GM12878 (cell line): ENCODE results near the gene MALRD1. TPM values are rescaled to one million over a fixed set of nuclear protein-coding genes. Genes with fewer than 3 reads are reported as not detected.

ENCODE experiments used
- ATAC-seq: fragments of 200-7000 bp; cut with Tn5 transposase; 3 replicates; pipeline ENCODE4 v1.9.1; 2020; ENCODE audit warnings: mild to moderate bottlenecking, moderate library complexity
- BruUV-seq: library from RNA; stranded (reverse); fragments of 400-500 nt; replicated peaks from 2 replicates; lab custom pipeline; 2021; lab: Mats Ljungman, UMichigan
- CTCF ChIA-PET: fragments of 300-600 bp; sonication (Branson Sonifier 250); formaldehyde crosslinking; extraction: SDS; loops from one replicate; lab custom pipeline; 2021; ENCODE audit warnings: inconsistent platforms; lab: Yijun Ruan, JAX
- POLR2A ChIA-PET: fragments of 350-600 bp; formaldehyde crosslinking; extraction: SDS; loops from one replicate; lab custom pipeline; 2021; ENCODE audit warnings: inconsistent platforms; lab: Charles Lee
- RAD21 ChIA-PET: fragments of 300-600 bp; sonication (Branson Sonifier 250); formaldehyde crosslinking; loops from one replicate; lab custom pipeline; 2023; ENCODE audit warnings: antibody characterized with exemption; ENCODE audit not compliant: unreplicated experiment; lab: Charles Lee
- SMC1A ChIA-PET: fragments of 300-600 bp; sonication (Branson Sonifier 250); formaldehyde crosslinking; loops from one replicate; lab custom pipeline; 2023; ENCODE audit not compliant: unreplicated experiment, uncharacterized antibody; lab: Charles Lee
- DNase-seq: peaks from one replicate; pipeline ENCODE4 v3.0.0-alpha.2; 2011; ENCODE audit warnings: low read depth, low spot score
- FAIRE-seq: peaks from 3 replicates; lab custom pipeline; 2011; peaks lifted over from hg19 to GRCh38; lab: Jason Lieb, UNC
- H2AFZ ChIP-seq: 2 replicates; pipeline ENCODE4 v1.6.0; 2011; ENCODE audit warnings: low read depth, low read length, control low read depth; ENCODE audit not compliant: control insufficient read depth
- H3K27ac ChIP-seq: 2 replicates; pipeline ENCODE4 v1.5.1; 2011; ENCODE audit warnings: control low read depth; ENCODE audit not compliant: control insufficient read depth, insufficient read depth
- H3K27me3 ChIP-seq, 2 experiments: replicated peaks in 1 of 2; 2 replicates each; pipeline versions ENCODE4 v1.6.0 to v1.6.1; 2011; ENCODE audit warnings: low read length in 1 of 2; ENCODE audit not compliant: control insufficient read depth in 2 of 2, insufficient read depth in 2 of 2
- H3K36me3 ChIP-seq, 2 experiments: 2 replicates each; pipeline ENCODE4 v1.5.1; 2011; ENCODE audit warnings: low read length in 1 of 2; ENCODE audit not compliant: control insufficient read depth in 2 of 2, insufficient read depth in 2 of 2
- H3K4me1 ChIP-seq: 2 replicates; pipeline ENCODE4 v1.6.1; 2011; ENCODE audit warnings: mild to moderate bottlenecking, low read length, moderate library complexity, mixed read lengths; ENCODE audit not compliant: control insufficient read depth, insufficient read depth
- H3K4me2 ChIP-seq: 2 replicates; pipeline ENCODE4 v1.6.0; 2011; ENCODE audit warnings: control low read depth; ENCODE audit not compliant: control insufficient read depth, insufficient read depth
- H3K4me3 ChIP-seq: fragments of 200-600 bp; sonication (generic); 2 replicates; pipeline ENCODE4 v1.5.1; 2016
- H3K79me2 ChIP-seq: 2 replicates; pipeline ENCODE4 v1.6.0; 2011; ENCODE audit warnings: low read length; ENCODE audit not compliant: control insufficient read depth, insufficient read depth
- H3K9ac ChIP-seq: 2 replicates; pipeline ENCODE4 v1.8.0; 2011; ENCODE audit warnings: low read length, control low read depth, mixed read lengths; ENCODE audit not compliant: control insufficient read depth, insufficient read depth
- H3K9me3 ChIP-seq: replicated peaks from 3 replicates; pipeline ENCODE4 v1.5.1; 2011; ENCODE audit warnings: mild to moderate bottlenecking, low read length; ENCODE audit not compliant: control insufficient read depth, insufficient read depth
- H4K20me1 ChIP-seq: 2 replicates; pipeline ENCODE4 v1.6.0; 2011; ENCODE audit not compliant: control insufficient read depth, insufficient read depth
- DPF2 ChIP-seq: fragments of 450-650 bp; IDR thresholded peaks from 2 replicates; pipeline ENCODE4 v1.6.1; 2017; ENCODE audit warnings: mild to moderate bottlenecking
- RCOR1 ChIP-seq: conservative IDR thresholded peaks from 2 replicates; pipeline ENCODE4 v1.6.1; 2012; ENCODE audit warnings: low read depth, low read length, improper control_type of control experiment
- YBX1 ChIP-seq: fragments of 450-650 bp; IDR thresholded peaks from 2 replicates; pipeline ENCODE4 v1.6.1; 2016; ENCODE audit warnings: antibody characterized with exemption
- WGBS: methylation state at CpG from one replicate; pipeline ENCODE4 v1.1.6; 2016; ENCODE audit warnings: low lambda C conversion rate; ENCODE audit not compliant: insufficient replicate concordance, insufficient coverage; ENCODE audit errors: missing lambda C conversion rate; 5-methylcytosine and 5-hydroxymethylcytosine counted together
- in situ Hi-C: fragments of 300-500 bp; cut with MboI; formaldehyde crosslinking; loops from 9 replicates; pipeline ENCODE4 v1.14.3; 2018; ENCODE audit warnings: mixed read lengths
- intact Hi-C: fragments of 100-400 bp; cut with micrococcal nuclease; formaldehyde crosslinking; loops from one replicate; pipeline ENCODE4 v1.14.2; 2022; ENCODE audit not compliant: unreplicated experiment
- polyA plus RNA-seq, 11 experiments: library from polyadenylated mRNA; depleted of rRNA in 4 of 11; unstranded in 6 of 11; stranded (reverse) in 5 of 11; fragments of >200 nt; fragmentation: Nextera tagmentation in 4 of 11; fragmentation: Illumina TruSeq in 1 of 11; extraction: Ambion mirVana in 4 of 11; extraction: Trizol in 1 of 11; gene quantifications; 1 replicate in 1 of 11; 2 replicates in 10 of 11; pipeline versions ENCODE4 v1.2.1 to v1.2.3, GENCODE V29; 2011 to 2016; ENCODE audit warnings: inconsistent platforms in 2 of 11, missing spikeins in 2 of 11, low read depth in 1 of 11
- total RNA-seq, 4 experiments: library from RNA; depleted of rRNA in 3 of 4; stranded (reverse); fragments of >200 nt in 3 of 4; fragmentation: Illumina TruSeq in 1 of 4; extraction: Trizol in 1 of 4; gene quantifications; 2 replicates each; pipeline versions ENCODE4 v1.2.1 to v1.2.3, GENCODE V29; 2013 to 2021
- TF ChIP-seq, protein P1 (sequence below): fragments of 450-650 bp; IDR thresholded peaks from 2 replicates; pipeline ENCODE4 v1.6.1; 2018; ENCODE audit warnings: borderline replicate concordance, mild to moderate bottlenecking; ENCODE audit not compliant: partially characterized antibody
- TF ChIP-seq, protein P2 (sequence below): fragments of 450-650 bp; IDR thresholded peaks from 2 replicates; pipeline ENCODE4 v1.6.1; 2017; ENCODE audit warnings: antibody characterized with exemption, mild to moderate bottlenecking, moderate library complexity
- TF ChIP-seq, protein P3 (sequence below): IDR thresholded peaks from 2 replicates; pipeline ENCODE4 v1.6.1; 2011; ENCODE audit warnings: low read depth, mild to moderate bottlenecking, low read length, moderate library complexity, borderline replicate concordance; ENCODE audit errors: extremely low read depth

The MALRD1 gene
- total and polyA plus RNA-seq, 10 of the 15 experiments (the other 5 are each of a cell fraction or from before 2014, with no cell fraction given) = 0.12 to 6.6 (median 0.26) TPM; not detected in 2

DNA sequence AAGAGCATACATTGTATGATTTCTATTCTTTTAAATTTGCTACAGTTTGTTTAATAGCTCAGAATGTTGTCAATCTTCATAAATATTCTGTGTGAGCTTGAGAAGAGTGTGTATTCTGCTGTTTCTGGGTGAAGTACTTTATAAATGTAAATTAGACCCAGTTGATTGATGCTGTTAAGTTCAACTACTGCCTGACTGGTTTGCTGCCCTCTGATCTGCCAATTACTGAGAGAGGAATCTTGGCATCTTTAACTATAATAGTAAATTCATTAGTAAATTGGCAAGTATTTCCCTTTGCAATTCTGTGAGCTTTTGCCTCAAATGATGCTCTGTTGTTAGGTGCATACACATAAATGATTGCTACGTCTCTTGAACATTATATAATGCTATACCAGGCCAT lies 512.6 kb downstream of the MALRD1 start:
- ChIA-PET POLR2A (no interaction called here), SMC1A (interaction anchor here (1.3 kb wide), 1 partner anchor 9 kb away, joined by 4 read pairs; no protein-coding TSS in a partner anchor), RAD21 (no interaction called here), CTCF (no interaction called here)
- Histone ChIP-seq H3K79me2 (no peaks in the 10 kb centered on the region), H3K4me2 (no peak overlapping the region), H3K9ac (no peak overlapping the region), H3K36me3 (no peaks in the 10 kb centered on the region), H3K27me3 (no peaks in the 10 kb centered on the region), H2AFZ (no peak overlapping the region), H3K27ac (no peak overlapping the region), H4K20me1 (no peaks in the 10 kb centered on the region), H3K9me3 (no peaks in the 10 kb centered on the region), H3K4me3 (no peak overlapping the region), H3K4me1 (no peaks in the 10 kb centered on the region)
- FAIRE-seq = no peak
- no TSS peak for BruUV-seq
- TF ChIP-seq DPF2 = no peak
- TF ChIP-seq, protein P1, sequence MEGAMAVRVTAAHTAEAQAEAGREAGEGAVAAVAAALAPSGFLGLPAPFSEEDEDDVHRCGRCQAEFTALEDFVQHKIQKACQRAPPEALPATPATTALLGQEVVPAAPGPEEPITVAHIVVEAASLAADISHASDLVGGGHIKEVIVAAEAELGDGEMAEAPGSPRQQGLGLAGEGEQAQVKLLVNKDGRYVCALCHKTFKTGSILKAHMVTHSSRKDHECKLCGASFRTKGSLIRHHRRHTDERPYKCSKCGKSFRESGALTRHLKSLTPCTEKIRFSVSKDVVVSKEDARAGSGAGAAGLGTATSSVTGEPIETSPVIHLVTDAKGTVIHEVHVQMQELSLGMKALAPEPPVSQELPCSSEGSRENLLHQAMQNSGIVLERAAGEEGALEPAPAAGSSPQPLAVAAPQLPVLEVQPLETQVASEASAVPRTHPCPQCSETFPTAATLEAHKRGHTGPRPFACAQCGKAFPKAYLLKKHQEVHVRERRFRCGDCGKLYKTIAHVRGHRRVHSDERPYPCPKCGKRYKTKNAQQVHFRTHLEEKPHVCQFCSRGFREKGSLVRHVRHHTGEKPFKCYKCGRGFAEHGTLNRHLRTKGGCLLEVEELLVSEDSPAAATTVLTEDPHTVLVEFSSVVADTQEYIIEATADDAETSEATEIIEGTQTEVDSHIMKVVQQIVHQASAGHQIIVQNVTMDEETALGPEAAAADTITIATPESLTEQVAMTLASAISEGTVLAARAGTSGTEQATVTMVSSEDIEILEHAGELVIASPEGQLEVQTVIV = no peak
- no peak for TF ChIP-seq YBX1
- no peak for TF ChIP-seq RCOR1
- TF ChIP-seq, protein P2, sequence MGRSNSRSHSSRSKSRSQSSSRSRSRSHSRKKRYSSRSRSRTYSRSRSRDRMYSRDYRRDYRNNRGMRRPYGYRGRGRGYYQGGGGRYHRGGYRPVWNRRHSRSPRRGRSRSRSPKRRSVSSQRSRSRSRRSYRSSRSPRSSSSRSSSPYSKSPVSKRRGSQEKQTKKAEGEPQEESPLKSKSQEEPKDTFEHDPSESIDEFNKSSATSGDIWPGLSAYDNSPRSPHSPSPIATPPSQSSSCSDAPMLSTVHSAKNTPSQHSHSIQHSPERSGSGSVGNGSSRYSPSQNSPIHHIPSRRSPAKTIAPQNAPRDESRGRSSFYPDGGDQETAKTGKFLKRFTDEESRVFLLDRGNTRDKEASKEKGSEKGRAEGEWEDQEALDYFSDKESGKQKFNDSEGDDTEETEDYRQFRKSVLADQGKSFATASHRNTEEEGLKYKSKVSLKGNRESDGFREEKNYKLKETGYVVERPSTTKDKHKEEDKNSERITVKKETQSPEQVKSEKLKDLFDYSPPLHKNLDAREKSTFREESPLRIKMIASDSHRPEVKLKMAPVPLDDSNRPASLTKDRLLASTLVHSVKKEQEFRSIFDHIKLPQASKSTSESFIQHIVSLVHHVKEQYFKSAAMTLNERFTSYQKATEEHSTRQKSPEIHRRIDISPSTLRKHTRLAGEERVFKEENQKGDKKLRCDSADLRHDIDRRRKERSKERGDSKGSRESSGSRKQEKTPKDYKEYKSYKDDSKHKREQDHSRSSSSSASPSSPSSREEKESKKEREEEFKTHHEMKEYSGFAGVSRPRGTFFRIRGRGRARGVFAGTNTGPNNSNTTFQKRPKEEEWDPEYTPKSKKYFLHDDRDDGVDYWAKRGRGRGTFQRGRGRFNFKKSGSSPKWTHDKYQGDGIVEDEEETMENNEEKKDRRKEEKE = no peak
- TF ChIP-seq, protein P3, sequence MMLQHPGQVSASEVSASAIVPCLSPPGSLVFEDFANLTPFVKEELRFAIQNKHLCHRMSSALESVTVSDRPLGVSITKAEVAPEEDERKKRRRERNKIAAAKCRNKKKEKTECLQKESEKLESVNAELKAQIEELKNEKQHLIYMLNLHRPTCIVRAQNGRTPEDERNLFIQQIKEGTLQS = no peak
- WGBS = 0% methylated on average over 1 of the region's 1 CpG
- no peak for DNase-seq
- no peak for ATAC-seq
- intact Hi-C loops = no loop called here
- in situ Hi-C loops = no loop called here
